Tongue (tissue), 2 donors: ENCODE results near the gene ZPLD1. TPM values are rescaled to one million over a fixed set of nuclear protein-coding genes. Genes with fewer than 3 reads are reported as not detected.

Experiments used
- DNase-seq: peaks from one replicate; pipeline ENCODE4 v3.0.0-alpha.2; 2015
- total RNA-seq: library from RNA; depleted of rRNA; stranded (reverse); fragments of >200 nt; gene quantifications from one replicate; pipeline ENCODE4 v1.2.3, GENCODE V29; 2014

ZPLD1 gene
- total RNA-seq, 1 donor from 2014 or later: not detected

GRCh38 chr3:102470066-102470465 is 35.3 kb downstream of the ZPLD1 start:
- DNase-seq: no peak

DNA sequence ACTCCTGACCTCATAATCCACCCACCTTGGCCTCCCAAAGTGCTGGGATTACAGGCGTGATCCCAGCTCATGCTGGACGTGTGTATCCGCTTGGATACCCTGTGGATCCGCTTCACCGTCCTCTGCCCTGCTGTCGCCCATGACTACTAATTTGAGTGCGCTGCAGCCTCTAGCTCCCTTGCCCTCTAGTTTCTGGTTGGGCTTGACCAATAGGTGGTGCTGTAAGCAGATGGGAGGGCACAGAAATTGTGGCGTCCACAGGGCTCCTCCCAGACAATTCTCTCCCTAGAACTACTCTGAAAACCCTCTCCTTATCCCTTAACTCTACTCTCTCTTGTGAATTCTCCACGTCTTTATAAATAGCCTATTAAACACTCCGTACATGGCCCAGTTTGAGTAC is 36.2 kb downstream of the ZPLD1 start:
- DNase-seq: no peak

DNA sequence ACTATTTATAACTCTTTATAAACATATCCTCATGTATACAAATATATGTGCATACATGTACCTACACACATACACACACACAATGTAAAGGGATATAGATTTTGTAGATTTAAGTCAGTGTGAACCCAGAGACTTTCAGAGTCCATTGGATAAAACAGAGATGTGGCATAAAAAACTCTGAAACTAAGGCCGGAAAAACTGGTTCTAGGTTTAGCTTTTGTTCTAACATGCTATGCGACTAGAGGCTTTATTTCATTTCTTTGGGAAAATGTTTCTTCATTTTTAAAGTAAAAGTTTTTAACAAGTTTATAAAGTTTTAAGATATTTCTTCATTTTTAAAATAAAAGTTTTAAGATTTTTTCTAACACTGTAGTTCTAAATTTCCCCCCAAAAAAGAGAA is 36.7 kb downstream of the ZPLD1 start:
- peak; percentile 33 for DNase-seq

DNA sequence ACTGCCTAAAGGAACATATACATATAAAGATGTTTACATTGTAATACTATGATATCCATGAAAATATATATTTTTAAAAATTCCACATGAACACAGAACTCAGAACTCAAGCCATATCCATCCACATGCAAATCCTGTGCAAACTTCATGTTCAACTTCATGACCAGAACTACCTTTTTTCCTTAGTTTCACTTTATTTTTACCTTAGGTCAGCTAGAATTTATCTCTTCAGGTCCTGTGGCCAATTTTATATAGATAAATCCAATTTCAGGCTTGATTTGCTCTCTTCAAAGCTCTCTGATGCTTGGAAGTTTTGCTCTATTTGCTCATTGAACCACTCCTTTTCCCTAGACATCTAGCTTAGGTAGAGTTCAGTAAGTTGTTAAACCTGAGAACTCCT is 38.8 kb downstream of the ZPLD1 start:
- no peak for DNase-seq

- DNase-seq: no peak
Observed at GRCh38 chr3:102474207-102474606, 39.4 kb downstream of the ZPLD1 start.

DNA sequence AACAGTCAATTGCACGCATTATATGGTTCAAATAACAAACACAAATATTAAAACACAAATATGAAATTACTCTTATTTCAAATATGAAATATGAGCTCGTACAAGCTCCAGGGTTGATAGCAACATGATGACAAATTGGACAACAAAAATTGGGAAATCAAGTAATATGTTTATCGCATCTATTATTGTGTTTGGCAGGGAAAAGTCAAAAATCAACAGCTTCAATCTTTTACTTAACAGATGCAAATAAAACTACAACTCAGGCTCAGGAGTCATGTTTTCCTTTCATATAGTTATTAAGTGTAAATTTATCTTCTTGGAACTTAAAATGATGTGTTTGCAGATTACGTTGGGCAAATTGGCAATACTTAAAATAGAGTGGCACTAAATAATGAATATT is 41.4 kb downstream of the ZPLD1 start:
- no peak for DNase-seq

GRCh38 chr3:102478160-102478559 is 43.3 kb downstream of the ZPLD1 start:
- DNase-seq: no peak

GRCh38 chr3:102480139-102480538 is 45.3 kb downstream of the ZPLD1 start:
- DNase-seq: peak; percentile 15

- DNase-seq: no peak
Observed at GRCh38 chr3:102481050-102481449, 46.2 kb downstream of the ZPLD1 start.

GRCh38 chr3:102483556-102483955 is 48.7 kb downstream of the ZPLD1 start:
- DNase-seq: no peak

DNA sequence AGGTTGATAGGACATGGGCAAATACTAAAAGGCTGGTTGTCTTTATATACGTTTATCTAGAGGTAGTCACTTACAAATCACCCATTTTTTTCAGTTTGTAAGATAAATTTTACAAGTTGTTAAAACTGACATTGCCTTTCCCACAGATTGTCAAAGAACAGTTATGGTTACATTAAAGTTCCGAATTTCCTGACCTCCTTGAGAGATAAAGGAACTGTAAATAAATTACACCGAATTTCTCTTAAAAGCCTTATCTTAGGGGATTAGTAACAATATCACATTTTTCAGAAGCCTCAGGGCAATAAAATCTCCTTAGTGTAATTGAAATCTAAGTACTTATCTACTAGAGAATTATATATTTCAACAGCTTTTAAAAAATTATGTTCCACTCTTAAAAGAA is 49.5 kb downstream of the ZPLD1 start:
- no peak for DNase-seq

DNA sequence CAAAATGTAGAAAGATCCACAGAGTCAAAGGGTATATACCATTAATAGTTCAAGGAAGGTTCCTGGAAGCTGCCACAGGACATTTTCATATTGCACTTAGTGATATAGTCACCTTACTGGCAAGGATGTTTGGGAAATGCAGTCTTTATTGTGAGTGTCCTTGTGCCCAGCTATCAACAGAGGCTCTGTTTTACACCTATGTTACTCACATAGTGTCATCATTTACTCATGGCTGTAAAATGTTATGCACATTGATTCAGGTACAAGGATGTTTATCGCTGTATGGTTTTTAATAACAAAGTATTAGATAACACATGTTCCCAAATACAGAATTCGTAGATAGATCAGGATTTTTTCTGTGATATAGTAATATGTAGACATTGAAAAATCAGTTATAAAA is 50.9 kb downstream of the ZPLD1 start:
- no peak for DNase-seq

DNA sequence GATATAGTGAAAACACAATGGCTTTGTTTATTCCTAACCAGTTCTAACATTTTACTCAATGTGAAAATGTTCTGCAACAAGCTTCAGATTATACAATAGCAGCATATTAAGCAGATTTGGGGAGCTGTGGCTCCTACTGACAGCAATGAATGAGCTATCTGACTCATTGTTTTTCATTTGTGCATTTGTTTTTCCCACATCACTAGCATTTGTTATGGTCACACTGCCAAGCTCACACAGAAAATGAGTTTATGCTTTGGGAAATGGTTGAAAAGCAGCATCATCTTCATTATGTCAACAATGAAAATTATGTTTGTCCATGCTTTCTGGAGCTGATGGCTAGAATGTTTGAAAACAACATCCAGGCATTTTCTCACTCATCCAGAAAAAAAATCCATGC is 53.5 kb downstream of the ZPLD1 start:
- DNase-seq: no peak

DNA sequence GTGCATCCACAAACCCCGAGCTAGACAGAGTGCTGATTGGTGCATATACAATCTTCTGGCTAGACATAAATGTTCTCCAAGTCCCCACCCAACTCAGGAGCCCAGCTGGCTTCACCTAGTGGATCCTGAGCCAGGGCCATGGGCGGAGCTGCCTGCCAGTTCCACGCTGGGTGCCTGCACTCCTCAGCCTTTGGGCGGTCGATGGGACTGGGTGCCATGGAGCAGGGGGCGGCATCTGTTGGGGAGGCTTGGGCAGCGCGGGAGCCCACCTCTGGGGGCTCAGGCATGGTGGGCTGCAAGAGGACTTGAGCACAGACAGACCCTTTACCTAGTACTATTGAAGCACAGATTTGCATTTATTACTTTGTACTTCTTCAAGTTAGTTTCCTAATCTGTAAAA is 57.5 kb downstream of the ZPLD1 start:
- no peak for DNase-seq

DNA sequence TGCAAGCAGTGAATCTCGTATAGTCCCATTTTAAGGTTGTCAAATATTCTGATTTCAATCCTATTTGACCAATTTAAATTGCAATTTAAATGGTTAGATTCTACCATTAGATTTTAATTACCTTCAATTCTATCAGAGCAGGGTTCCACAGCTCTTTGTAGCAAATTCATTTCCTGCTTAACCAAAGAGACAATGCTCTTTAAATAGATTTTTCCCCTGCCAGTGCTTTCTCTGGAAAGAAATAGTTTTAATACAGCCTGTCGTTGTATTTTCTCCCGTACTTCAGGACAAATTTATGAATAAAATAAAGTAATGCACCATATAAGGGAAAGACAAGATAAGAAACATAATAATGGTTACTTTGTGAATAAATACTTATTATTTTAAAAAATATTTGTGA is 62.8 kb downstream of the ZPLD1 start:
- DNase-seq: no peak

DNA sequence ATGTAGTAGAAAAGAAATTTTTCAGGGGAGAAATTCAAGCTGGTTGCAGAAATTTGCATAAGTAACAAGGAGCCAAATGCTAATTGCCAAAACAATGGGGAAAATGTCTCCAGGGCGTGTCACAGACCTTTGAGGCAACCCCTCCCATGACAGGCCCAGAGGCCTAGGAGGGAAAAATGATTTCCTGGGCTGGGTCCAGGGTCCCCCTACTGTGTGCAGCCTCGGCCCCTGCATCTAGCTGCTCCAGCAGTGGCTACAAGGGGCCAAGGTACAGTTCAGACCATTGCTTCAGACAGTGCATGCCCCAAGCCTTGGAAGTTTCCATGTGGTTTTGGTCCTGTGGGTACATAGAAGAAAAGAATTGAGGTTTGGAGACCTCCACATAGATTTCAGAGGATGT is 70.7 kb downstream of the ZPLD1 start:
- no peak for DNase-seq

GRCh38 chr3:102510663-102511062 is 75.8 kb downstream of the ZPLD1 start:
- DNase-seq: peak; percentile 34

- peak; percentile 37 for DNase-seq
Observed at GRCh38 chr3:102511168-102511567, 76.4 kb downstream of the ZPLD1 start.

DNA sequence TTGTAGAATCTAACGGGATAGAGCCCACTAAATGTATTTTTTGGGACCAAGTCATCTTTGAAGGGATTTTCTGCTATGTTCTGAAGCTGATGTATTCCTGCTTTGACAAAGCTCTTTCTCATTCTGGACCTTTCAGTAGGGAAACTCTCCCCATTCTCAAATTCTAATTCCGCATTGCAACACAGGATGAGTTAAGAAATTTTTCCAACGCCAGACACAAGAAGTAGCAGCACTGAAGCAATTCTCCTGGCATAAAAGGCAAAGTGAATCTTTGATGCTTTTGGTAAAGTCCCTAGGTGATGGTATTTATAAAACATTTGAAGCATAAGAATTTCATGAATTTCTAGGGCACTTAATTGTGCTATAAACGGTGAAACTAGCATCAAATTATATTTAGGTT is 76.8 kb downstream of the ZPLD1 start:
- DNase-seq: no peak

- no peak for DNase-seq
Observed at GRCh38 chr3:102512734-102513504, 78.1 kb downstream of the ZPLD1 start.

- DNase-seq: no peak
Observed at GRCh38 chr3:102514241-102514640, 79.4 kb downstream of the ZPLD1 start.

- no peak for DNase-seq
Observed at GRCh38 chr3:102521246-102521645, 86.4 kb downstream of the ZPLD1 start.

GRCh38 chr3:102525624-102526023 is 90.8 kb downstream of the ZPLD1 start:
- DNase-seq: no peak

- no peak for DNase-seq
Observed at GRCh38 chr3:102526865-102527264, 92.0 kb downstream of the ZPLD1 start.

DNA sequence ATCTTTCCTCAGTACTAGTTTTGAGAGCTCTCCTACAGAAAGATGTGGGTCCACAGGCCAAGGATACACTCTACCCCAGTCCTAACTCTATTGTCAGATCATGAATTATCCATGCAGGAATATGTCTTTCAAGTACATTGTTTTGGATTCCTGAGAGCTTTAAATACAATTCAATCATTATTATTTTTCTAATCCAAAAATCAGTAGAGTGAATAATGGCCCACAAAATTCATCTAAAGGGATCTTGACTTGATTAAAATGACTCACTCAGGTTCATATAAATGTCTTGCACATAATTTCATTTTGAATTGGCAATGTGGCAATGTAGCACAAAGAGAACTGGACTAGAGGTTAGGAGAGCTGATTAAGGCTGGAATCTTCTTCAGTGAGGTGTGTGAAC is 93.9 kb downstream of the ZPLD1 start:
- no peak for DNase-seq
